Measurements from ENCODE around the gene SLC27A1. TPM values are rescaled to one million over a fixed set of nuclear protein-coding genes. Genes with fewer than 3 reads are reported as not detected.
A peak's percentile ranks its signal among the peaks of the same experiment; 100 is the strongest.

Gene SLC27A1
- total and polyA plus RNA-seq, 9 of the 15 experiments (the other 6 are each of a cell fraction or from before 2014, with no cell fraction given): 0.06 to 3.0 (median 1.1) TPM

- no peak overlapping the region for H2AFZ ChIP-seq (ENCODE audit: low read depth, low read length)
- no peak; the same call in 2 of the 3 replicates for ATAC-seq
- H4K20me1 ChIP-seq (replicated peaks; ENCODE audit: control insufficient read depth, insufficient read depth, low read length): no peaks in the 10 kb centered on the region
- no peaks in the 10 kb centered on the region for H3K36me3 ChIP-seq (ENCODE audit: control insufficient read depth, insufficient read depth, low read length)
- no peaks in the 10 kb centered on the region for H3K9me1 ChIP-seq (ENCODE audit: control insufficient read depth, insufficient read depth, low read length)
- 19% methylated on average over 3 of the region's 3 CpGs for WGBS (ENCODE audit: insufficient coverage, low coverage, missing lambda C conversion rate)
- H3K79me2 ChIP-seq (ENCODE audit: control insufficient read depth, insufficient read depth, low read length): no peaks in the 10 kb centered on the region
- peaks cover 0 to 21% of the 10 kb centered on the region in 2 experiments; a peak in 2 of 5 replicates for H3K4me1 ChIP-seq (replicated peaks in 1 of 2; ENCODE audit: control insufficient read depth in 2 of 2, insufficient read depth in 2 of 2, low read length in 2 of 2)
- no peaks in the 10 kb centered on the region for H3K9me3 ChIP-seq (replicated peaks; ENCODE audit: control insufficient read depth, insufficient read depth, low read depth, low read length)
- H3K9ac ChIP-seq (ENCODE audit: insufficient read depth in 1 of 2, low read depth in 2 of 2, low read length in 2 of 2): 0 out of 4 replicates have a peak overlapping the region, but pooled peaks of 1 of the 2 experiments have one; percentile 6
- H3K27me3 ChIP-seq (ENCODE audit: control insufficient read depth in 2 of 2, insufficient read depth in 2 of 2, low read length in 2 of 2): no peaks in the 10 kb centered on the region
- FAIRE-seq: no peak
- H3K27ac ChIP-seq (ENCODE audit: extremely low read depth, low read depth, low read length): no peak overlapping the region
- BruUV-seq (replicated peaks): no TSS peak
- DNase-seq (ENCODE audit: extremely low read depth in 1 of 4, low spot score in 3 of 4): peak in 1 of 4 experiments; percentile 4
- CTCF ChIA-PET (ENCODE audit: low intra/inter-chr PET ratio): no interaction called here
- POLR2A ChIA-PET: interaction anchor here (1.0 kb wide), 1 partner anchor 11 kb away, joined by 3 read pairs; no protein-coding TSS in a partner anchor
- in situ Hi-C loops (cut with MboI): no loop called here
- no peak overlapping the region for H3K4me2 ChIP-seq (ENCODE audit: insufficient read depth, low read length)
- intact Hi-C loops (cut with micrococcal nuclease): no loop called here
- no peak overlapping the region for H3K4me3 ChIP-seq
- TF ChIP-seq ATF1 (CRISPR knock-in tag; IDR thresholded peaks at IDR 0.05): no peak
- no peak for TF ChIP-seq ATF1 (tag; IDR thresholded peaks at IDR 0.05)
- TF ChIP-seq ZNF324 (CRISPR knock-in tag; IDR thresholded peaks at IDR 0.05): no peak
- TF ChIP-seq KDM1A (IDR thresholded peaks at IDR 0.05): peak; percentile 23 to 29; a peak in 2 of 4 replicates
- no peak for TF ChIP-seq ZBTB17 (CRISPR knock-in tag; IDR thresholded peaks at IDR 0.05)
- no peak for TF ChIP-seq SMAD2 (IDR thresholded peaks at IDR 0.05; ENCODE audit: low read depth, low read length)
- TF ChIP-seq SAFB2 (IDR thresholded peaks at IDR 0.05; ENCODE audit: borderline replicate concordance, low read depth, low read length, severe bottlenecking): no peak
- TF ChIP-seq KLF10 (CRISPR knock-in tag; IDR thresholded peaks at IDR 0.05): no peak
- no peak for TF ChIP-seq SMARCE1 (IDR thresholded peaks at IDR 0.05)
- TF ChIP-seq TAF7 (tag; IDR thresholded peaks at IDR 0.05): no peak
- no peak for TF ChIP-seq GTF2A2 (tag; IDR thresholded peaks at IDR 0.05)
- TF ChIP-seq FOXK2 (conservative IDR thresholded peaks at IDR 0.05 in 1 of 2, IDR thresholded peaks at IDR 0.05 in 1 of 2; ENCODE audit: low read depth in 2 of 2): no peak
- TF ChIP-seq ZBTB11 (CRISPR knock-in tag; IDR thresholded peaks at IDR 0.05): no peak
These were observed 12.7 kb downstream of the SLC27A1 start for GRCh38 chr19:17482877-17483604.
